Skeletal muscle tissue (tissue), 4 donors: Measurements from ENCODE around the gene ACTR6. TPM values are rescaled to one million over a fixed set of nuclear protein-coding genes. Genes with fewer than 3 reads are reported as not detected.
"Not testable (repeated sequence)": the region's sequence is repeated elsewhere in the genome, so short reads cannot be mapped to it uniquely, and the experiment has no call there.

ENCODE experiments used
- H3K27ac ChIP-seq: one replicate; pipeline ENCODE4 v1.7.0; 2013; ENCODE audit warnings: mild to moderate bottlenecking, low read depth, low read length, inconsistent platforms
- H3K27me3 ChIP-seq, 3 donors: one replicate each; pipeline ENCODE4 v1.7.0; 2013; ENCODE audit warnings: low read length in 3 of 3; ENCODE audit not compliant: control insufficient read depth in 3 of 3, insufficient read depth in 3 of 3
- H3K36me3 ChIP-seq, 3 donors: one replicate each; pipeline ENCODE4 v1.7.0; 2013; ENCODE audit warnings: low read length in 3 of 3; ENCODE audit not compliant: control insufficient read depth in 3 of 3, insufficient read depth in 3 of 3
- H3K4me1 ChIP-seq, 3 donors: one replicate each; pipeline ENCODE4 v1.7.0; 2013; ENCODE audit warnings: low read length in 3 of 3, mild to moderate bottlenecking in 3 of 3; ENCODE audit not compliant: control insufficient read depth in 3 of 3, insufficient read depth in 3 of 3
- H3K4me3 ChIP-seq, 3 donors: one replicate each; pipeline ENCODE4 v1.7.0; 2013; ENCODE audit warnings: low read length in 3 of 3
- H3K9ac ChIP-seq, 3 donors: one replicate each; pipeline ENCODE4 v1.7.0; 2013; ENCODE audit warnings: low read length in 3 of 3, mild to moderate bottlenecking in 3 of 3, moderate library complexity in 2 of 3, low read depth in 1 of 3
- H3K9me3 ChIP-seq, 3 donors: one replicate each; pipeline ENCODE4 v1.7.0; 2013; ENCODE audit warnings: low read length in 3 of 3; ENCODE audit not compliant: control insufficient read depth in 3 of 3
- total RNA-seq: library from RNA; depleted of rRNA; stranded (reverse); fragments of >200 nt; gene quantifications from one replicate; pipeline ENCODE4 v1.2.3, GENCODE V29; 2014
- donor health status: Osteomylitis.

The ACTR6 gene
- total RNA-seq, 1 donor from 2014 or later: 9.4 TPM

DNA sequence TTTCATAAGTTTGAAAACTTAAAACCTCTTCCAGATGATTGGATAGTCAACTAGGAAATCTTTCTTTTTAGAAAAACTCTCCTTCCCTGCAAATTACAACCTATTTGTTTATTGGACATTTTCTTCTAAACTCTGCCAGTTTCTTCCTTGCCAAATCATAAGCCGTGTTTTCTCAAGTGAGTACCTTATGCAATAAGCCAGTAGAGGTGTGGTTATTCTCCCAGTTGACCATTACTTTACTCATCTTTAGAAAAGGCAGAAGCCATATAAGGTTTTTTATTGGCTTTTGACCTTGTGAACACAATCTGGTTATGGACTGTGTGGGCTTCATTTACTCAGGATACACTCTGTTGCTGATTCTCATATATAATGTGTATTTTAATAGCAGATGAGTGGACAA, 14.6 kb downstream of the ACTR6 start:
- Histone ChIP-seq H3K27me3 (no peaks in the 10 kb centered on the region), H3K9me3 (no peaks in the 10 kb centered on the region), H3K9ac (no peak overlapping the region), H3K4me1 (no peaks in the 10 kb centered on the region), H3K4me3 (no peak overlapping the region), H3K36me3 (peaks cover 11 to 33% (median 31%) of the 10 kb centered on the region in 3 donors), H3K27ac (no peak overlapping the region)

DNA sequence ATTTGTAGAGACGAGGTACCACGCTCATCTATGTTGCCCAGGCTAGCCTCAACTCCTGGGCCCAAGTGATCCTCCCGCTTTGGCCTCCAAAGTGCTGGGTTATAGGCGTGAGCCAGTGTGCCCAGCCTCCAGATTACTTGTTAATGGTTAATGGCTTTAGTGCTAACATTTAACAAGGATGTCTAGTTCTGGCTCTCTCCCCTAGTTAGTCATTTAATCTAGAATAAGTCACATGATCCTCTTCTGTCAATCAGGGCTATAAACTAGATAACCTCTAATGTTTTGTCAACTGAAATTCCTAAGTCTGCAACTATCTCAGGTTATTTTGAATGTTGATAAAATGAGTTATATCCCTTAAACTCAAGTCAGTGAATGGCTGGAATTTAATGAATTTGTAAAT, 15.7 kb downstream of the ACTR6 start:
- H3K27me3 ChIP-seq: no peaks in the 10 kb centered on the region
- no peak overlapping the region for H3K4me3 ChIP-seq
- peaks cover 6 to 31% (median 23%) of the 10 kb centered on the region in 3 donors for H3K36me3 ChIP-seq
- no peak overlapping the region for H3K9ac ChIP-seq
- H3K9me3 ChIP-seq: no peaks in the 10 kb centered on the region
- no peaks in the 10 kb centered on the region for H3K4me1 ChIP-seq
- H3K27ac ChIP-seq: no peak overlapping the region

GRCh38 chr12:100219328-100220109, 18.9 kb downstream of the ACTR6 start:
- H3K4me3 ChIP-seq: no peak overlapping the region
- H3K4me1 ChIP-seq: no peaks in the 10 kb centered on the region
- H3K9me3 ChIP-seq: no peaks in the 10 kb centered on the region
- no peak overlapping the region for H3K27ac ChIP-seq
- H3K36me3 ChIP-seq: peaks cover 3 to 41% (median 21%) of the 10 kb centered on the region in 3 donors
- H3K9ac ChIP-seq: no peak overlapping the region
- no peaks in the 10 kb centered on the region for H3K27me3 ChIP-seq

DNA sequence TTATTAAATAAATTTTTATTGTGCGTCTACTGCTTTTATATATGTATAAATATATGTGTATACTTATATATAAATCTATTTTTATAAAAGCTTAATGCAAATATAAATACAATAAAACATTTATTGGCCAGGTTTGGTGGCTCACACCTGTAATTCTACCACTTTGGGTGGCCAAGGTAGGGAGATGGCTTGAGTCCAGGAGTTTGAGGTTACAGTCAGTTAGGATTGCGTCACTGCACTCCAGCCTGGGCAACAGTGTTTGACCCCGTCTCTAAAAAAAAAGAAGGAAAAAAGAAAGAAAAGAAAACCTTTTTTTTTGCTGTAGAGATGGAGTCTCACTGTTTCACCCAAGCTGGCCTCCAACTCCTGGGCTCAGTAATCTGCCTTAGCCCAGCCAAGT, 20.9 kb downstream of the ACTR6 start:
- Histone ChIP-seq H3K4me1 (no peaks in the 10 kb centered on the region), H3K36me3 (peaks cover 0 to 33% (median 28%) of the 10 kb centered on the region in 3 donors), H3K27ac (no peak overlapping the region), H3K9me3 (no peaks in the 10 kb centered on the region), H3K27me3 (no peaks in the 10 kb centered on the region), H3K9ac (no peak overlapping the region), H3K4me3 (no peak overlapping the region)

- H3K4me1 ChIP-seq, H3K9ac ChIP-seq, H3K27me3 ChIP-seq, H3K9me3 ChIP-seq, H3K27ac ChIP-seq, H3K4me3 ChIP-seq: not testable (repeated sequence)
- H3K36me3 ChIP-seq: peaks cover 0 to 33% (median 28%) of the 10 kb centered on the region in 3 donors
These were observed 21.6 kb downstream of the ACTR6 start for GRCh38 chr12:100222173-100222572.

DNA sequence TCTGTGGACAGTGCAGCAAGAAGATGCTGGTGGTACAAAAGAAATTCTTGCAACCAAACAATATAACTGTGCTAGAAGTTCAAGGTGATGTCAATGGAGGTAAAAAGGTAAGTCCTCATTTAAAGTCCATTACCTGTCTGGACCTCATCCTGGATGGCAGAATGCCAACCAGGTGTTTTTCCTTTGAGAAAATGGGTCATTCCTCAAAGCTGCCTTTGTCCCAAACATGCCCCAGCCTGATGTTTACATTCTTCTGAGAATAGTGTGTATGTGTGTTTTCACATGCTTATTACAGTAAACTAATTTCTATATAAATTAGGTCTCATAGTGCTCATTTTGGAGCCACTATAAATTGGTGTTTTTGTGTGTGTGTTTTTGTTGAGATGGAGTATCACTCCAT, 24.9 kb downstream of the ACTR6 start:
- Histone ChIP-seq H3K9ac (no peak overlapping the region), H3K4me1 (no peaks in the 10 kb centered on the region), H3K27ac (no peak overlapping the region), H3K4me3 (no peak overlapping the region), H3K27me3 (no peaks in the 10 kb centered on the region), H3K36me3 (peaks cover 0 to 24% (median 20%) of the 10 kb centered on the region in 3 donors), H3K9me3 (no peaks in the 10 kb centered on the region)

DNA sequence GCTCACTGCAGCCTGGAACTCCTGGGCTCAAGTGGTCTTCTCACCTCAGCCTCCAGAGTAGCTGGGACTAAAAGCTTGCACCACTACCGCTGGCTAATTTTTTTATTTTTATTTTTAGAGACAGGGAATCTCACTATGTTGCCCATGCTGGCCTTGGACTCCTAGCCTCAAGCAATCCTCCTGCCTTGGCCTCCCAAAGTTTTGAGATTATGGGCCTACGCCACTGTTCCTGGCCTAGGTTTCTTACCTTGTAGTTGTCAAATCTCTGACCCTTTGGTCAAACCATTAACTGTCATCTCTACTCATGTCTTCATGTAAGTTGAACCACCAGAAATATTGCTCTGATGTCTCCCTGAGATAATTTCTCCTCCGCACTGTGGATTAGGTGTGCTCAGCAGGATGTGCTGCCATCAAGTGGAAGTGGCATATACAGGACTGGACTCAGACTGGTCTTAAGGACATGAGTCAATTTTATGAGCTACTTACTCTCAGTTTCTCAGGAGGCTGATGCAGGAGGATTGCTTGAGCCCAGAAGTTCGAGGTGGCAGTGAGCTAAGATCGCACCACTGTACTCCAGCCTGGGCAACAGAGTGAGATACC, 28.5 kb downstream of the ACTR6 start:
- no peak overlapping the region for H3K4me3 ChIP-seq
- H3K27ac ChIP-seq: no peak overlapping the region
- no peak overlapping the region for H3K9ac ChIP-seq
- H3K4me1 ChIP-seq: no peaks in the 10 kb centered on the region
- no peaks in the 10 kb centered on the region for H3K27me3 ChIP-seq
- peaks cover 0 to 15% (median 0%) of the 10 kb centered on the region in 3 donors for H3K36me3 ChIP-seq
- H3K9me3 ChIP-seq: no peaks in the 10 kb centered on the region

GRCh38 chr12:100229876-100230275, 29.3 kb downstream of the ACTR6 start:
- Histone ChIP-seq H3K9me3 (no peaks in the 10 kb centered on the region), H3K27me3 (no peaks in the 10 kb centered on the region), H3K4me1 (no peaks in the 10 kb centered on the region), H3K4me3 (no peak overlapping the region), H3K36me3 (peaks cover 0 to 9% (median 0%) of the 10 kb centered on the region in 3 donors), H3K27ac (no peak overlapping the region), H3K9ac (no peak overlapping the region)

DNA sequence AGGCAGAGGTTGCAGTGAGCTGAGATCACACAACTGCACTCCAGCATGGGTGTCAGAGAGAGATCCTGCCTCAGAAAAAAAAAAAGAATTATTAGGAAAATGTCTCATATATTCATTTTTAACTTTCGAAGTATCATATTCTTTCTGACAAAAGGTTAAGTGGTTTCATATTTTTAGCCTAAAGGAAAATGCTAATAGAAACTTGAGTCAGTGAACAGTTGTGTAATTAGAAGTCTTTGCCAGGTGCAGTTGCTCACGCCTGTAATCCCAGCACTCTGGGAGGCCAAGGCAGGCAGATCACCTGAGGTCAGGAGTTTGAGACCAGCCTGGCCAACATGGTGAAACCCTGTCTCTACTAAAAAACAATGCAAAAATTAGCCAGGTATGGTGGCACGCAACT, 31.3 kb downstream of the ACTR6 start:
- H3K36me3 ChIP-seq, H3K4me3 ChIP-seq, H3K27me3 ChIP-seq: not testable (repeated sequence)

GRCh38 chr12:100234166-100234565, 33.6 kb downstream of the ACTR6 start:
- Histone ChIP-seq H3K4me1 (no peaks in the 10 kb centered on the region), H3K9me3 (no peaks in the 10 kb centered on the region), H3K4me3 (no peak overlapping the region), H3K27ac (peak overlapping the region; percentile 33), H3K9ac (peak overlapping the region in 1 of 3 donors; percentile 30), H3K36me3 (no peaks in the 10 kb centered on the region), H3K27me3 (no peaks in the 10 kb centered on the region)

More for the DNA sequence above, 31.3 kb downstream of the ACTR6 start:
- H3K9ac ChIP-seq, H3K9me3 ChIP-seq, H3K27ac ChIP-seq, H3K4me1 ChIP-seq: not testable (repeated sequence)
